ENCODE data around the gene TIMM23B.
"Not testable (repeated sequence)": the region's sequence is repeated elsewhere in the genome, so short reads cannot be mapped to it uniquely, and the experiment has no call there.

- not testable (repeated sequence) for TF ChIP-seq CTCF (IDR thresholded peaks at IDR 0.05; ENCODE audit: insufficient read depth, low read length)
- TF ChIP-seq POLR2AphosphoS5 (IDR thresholded peaks at IDR 0.05; ENCODE audit: low read depth) (peak; percentile 51; the same call in 1 of the 2 replicates), GABPA (IDR thresholded peaks at IDR 0.05; ENCODE audit: low read depth) (peak; percentile 85), SPI1 (IDR thresholded peaks at IDR 0.05; ENCODE audit: borderline replicate concordance, low read depth) (peak; percentile 74)
Observed at GRCh38 chr10:49941447-49942338, at the start of gene TIMM23B, which contains the start of gene PARG.

All from HL-60 (cell line).